Adrenal gland (tissue), 5 donors: ENCODE measurements around the gene BTBD9.

Experiments used
- POLR2A ChIP-seq, 2 donors: fragments of 450-650 bp; IDR thresholded peaks; one replicate each; pipeline ENCODE4 v1.6.1; 2017; ENCODE audit warnings: antibody characterized with exemption in 2 of 2, mild to moderate bottlenecking in 2 of 2, moderate library complexity in 1 of 2
- TF ChIP-seq, protein P1 (sequence below), 6 experiments: fragments of 450-650 bp in 4 of 6; fragments of 200-600 bp in 2 of 6; sonication (generic) in 1 of 6; IDR thresholded peaks; 1 replicate in 5 of 6; 2 replicates in 1 of 6; pipeline versions ENCODE4 v1.5.1 to v1.8.0; 2016 to 2021; ENCODE audit warnings: antibody characterized with exemption in 6 of 6, mild to moderate bottlenecking in 2 of 6, moderate library complexity in 1 of 6
- donor health status: DM: no; HTN: no; CAD: no.

DNA sequence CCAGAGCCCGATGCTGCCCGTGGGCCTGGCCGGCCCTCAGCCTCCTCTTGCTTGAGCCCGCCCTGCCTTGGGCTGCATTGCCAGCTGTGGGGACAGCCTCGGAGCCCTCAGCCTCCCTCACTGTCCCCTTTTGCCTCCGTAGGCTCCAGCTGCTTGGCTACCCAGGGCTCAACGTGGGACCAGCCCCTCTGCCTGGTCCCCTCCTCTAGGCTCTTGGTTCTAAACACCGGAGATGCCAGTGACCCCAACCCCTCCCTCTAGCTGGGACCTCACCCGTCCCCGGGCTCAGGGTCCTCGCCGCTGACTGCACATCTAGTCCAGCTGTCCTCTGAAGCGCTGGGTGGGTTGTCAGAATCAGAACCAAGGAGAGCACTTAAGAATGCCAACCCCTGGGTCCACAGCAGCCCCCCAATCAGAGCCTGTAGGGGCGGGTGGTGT, 475.0 kb downstream of the BTBD9 start:
- TF ChIP-seq POLR2A (IDR thresholded peaks at IDR 0.05) = no peak
- TF ChIP-seq, protein P1, sequence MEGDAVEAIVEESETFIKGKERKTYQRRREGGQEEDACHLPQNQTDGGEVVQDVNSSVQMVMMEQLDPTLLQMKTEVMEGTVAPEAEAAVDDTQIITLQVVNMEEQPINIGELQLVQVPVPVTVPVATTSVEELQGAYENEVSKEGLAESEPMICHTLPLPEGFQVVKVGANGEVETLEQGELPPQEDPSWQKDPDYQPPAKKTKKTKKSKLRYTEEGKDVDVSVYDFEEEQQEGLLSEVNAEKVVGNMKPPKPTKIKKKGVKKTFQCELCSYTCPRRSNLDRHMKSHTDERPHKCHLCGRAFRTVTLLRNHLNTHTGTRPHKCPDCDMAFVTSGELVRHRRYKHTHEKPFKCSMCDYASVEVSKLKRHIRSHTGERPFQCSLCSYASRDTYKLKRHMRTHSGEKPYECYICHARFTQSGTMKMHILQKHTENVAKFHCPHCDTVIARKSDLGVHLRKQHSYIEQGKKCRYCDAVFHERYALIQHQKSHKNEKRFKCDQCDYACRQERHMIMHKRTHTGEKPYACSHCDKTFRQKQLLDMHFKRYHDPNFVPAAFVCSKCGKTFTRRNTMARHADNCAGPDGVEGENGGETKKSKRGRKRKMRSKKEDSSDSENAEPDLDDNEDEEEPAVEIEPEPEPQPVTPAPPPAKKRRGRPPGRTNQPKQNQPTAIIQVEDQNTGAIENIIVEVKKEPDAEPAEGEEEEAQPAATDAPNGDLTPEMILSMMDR (IDR thresholded peaks at IDR 0.05) = no peak
